ENCODE results near the gene NAA15. TPM values are rescaled to one million over a fixed set of nuclear protein-coding genes. Genes with fewer than 3 reads are reported as not detected.
A peak's percentile ranks its signal among the peaks of the same experiment; 100 is the strongest.

Gene NAA15
- total RNA-seq, 1 experiment from 2014 or later = 41.0 TPM

- H3K79me2 ChIP-seq (ENCODE audit: low read length) = peaks cover 62% of the 10 kb centered on the region
- peak overlapping the region; percentile 90 for H3K27ac ChIP-seq (ENCODE audit: low read length)
- TF ChIP-seq CTCF (conservative IDR thresholded peaks at IDR 0.05; ENCODE audit: low read depth, low read length) = peak; percentile 52
- TF ChIP-seq EZH2phosphoT487 (IDR thresholded peaks at IDR 0.05; ENCODE audit: borderline replicate concordance, low read length) = no peak
- H3K9me2 ChIP-seq (replicated peaks; ENCODE audit: low read length) = no peaks in the 10 kb centered on the region
- peak overlapping the region; percentile 78 for H3K9ac ChIP-seq (ENCODE audit: low read length)
- ATAC-seq (peak; percentile 40), DNase-seq (peak; percentile 65)
- H4K20me1 ChIP-seq (ENCODE audit: low read length) = 0 out of 2 replicates have a peak, but pooled peaks cover 7% of the 10 kb centered on the region
- H3F3A ChIP-seq (ENCODE audit: low read length, unreplicated experiment) = no peaks in the 10 kb centered on the region
- H3K9me3 ChIP-seq (ENCODE audit: low read length) = no peaks in the 10 kb centered on the region
- ChIA-PET CTCF (interaction anchor here (0.6 kb wide), 1 partner anchor 15 kb away, joined by 3 read pairs; no protein-coding TSS in a partner anchor), POLR2A (ENCODE audit: unreplicated experiment) (no interaction called here)
- TSS peak; percentile 53 for BruUV-seq (replicated peaks)
- H3K4me1 ChIP-seq (ENCODE audit: insufficient read depth, low read length) = peaks cover 36% of the 10 kb centered on the region
- intact Hi-C loops (cut with micrococcal nuclease) = loop anchor here (2.0 to 5.0 kb wide), 2 partner anchors 36 to 104 kb away; partner anchors contain the start of gene SETD7
- no peaks in the 10 kb centered on the region for H3K27me3 ChIP-seq (ENCODE audit: low read length)
- H3K4me2 ChIP-seq (ENCODE audit: low read length) = peak overlapping the region; percentile 98
- peak overlapping the region; percentile 99 for H3K4me3 ChIP-seq (ENCODE audit: low read length)
- H2AFZ ChIP-seq (ENCODE audit: low read length) = peak overlapping the region; percentile 82
- no peaks in the 10 kb centered on the region for H3K36me3 ChIP-seq (ENCODE audit: low read depth, low read length)
These were observed 151.7 kb downstream of the NAA15 start for GRCh38 chr4:139453041-139453370.

GRCh38 chr4:139453371-139454110 lies 152.2 kb downstream of the NAA15 start:
- ChIA-PET CTCF (interaction anchor here (0.6 kb wide), 1 partner anchor 16 kb away, joined by 3 read pairs; no protein-coding TSS in a partner anchor), POLR2A (ENCODE audit: unreplicated experiment) (no interaction called here)
- peak overlapping the region; percentile 78 for H3K9ac ChIP-seq (ENCODE audit: low read length)
- no peaks in the 10 kb centered on the region for H3K9me2 ChIP-seq (replicated peaks; ENCODE audit: low read length)
- 0 out of 2 replicates have a peak, but pooled peaks cover 7% of the 10 kb centered on the region for H4K20me1 ChIP-seq (ENCODE audit: low read length)
- H2AFZ ChIP-seq (ENCODE audit: low read length) = peak overlapping the region; percentile 82
- peaks cover 39% of the 10 kb centered on the region for H3K4me1 ChIP-seq (ENCODE audit: insufficient read depth, low read length)
- intact Hi-C loops (cut with micrococcal nuclease) = loop anchor here (2.0 to 5.0 kb wide), 2 partner anchors 37 to 104 kb away; partner anchors contain the start of gene SETD7
- H3F3A ChIP-seq (ENCODE audit: low read length, unreplicated experiment) = no peaks in the 10 kb centered on the region
- H3K4me3 ChIP-seq (ENCODE audit: low read length) = peak overlapping the region; percentile 99
- H3K4me2 ChIP-seq (ENCODE audit: low read length) = peak overlapping the region; percentile 98
- H3K27ac ChIP-seq (ENCODE audit: low read length) = peak overlapping the region; percentile 90
- ATAC-seq (peak; percentile 89), DNase-seq (peak; percentile 93)
- TF ChIP-seq EZH2 (IDR thresholded peaks at IDR 0.05; ENCODE audit: low read length, unreplicated experiment) (no peak), CTCF (conservative IDR thresholded peaks at IDR 0.05; ENCODE audit: low read depth, low read length) (peak; percentile 41), EZH2phosphoT487 (IDR thresholded peaks at IDR 0.05; ENCODE audit: borderline replicate concordance, low read length) (peak; percentile 55)
- no peaks in the 10 kb centered on the region for H3K27me3 ChIP-seq (ENCODE audit: low read length)
- peaks cover 68% of the 10 kb centered on the region for H3K79me2 ChIP-seq (ENCODE audit: low read length)
- no peaks in the 10 kb centered on the region for H3K36me3 ChIP-seq (ENCODE audit: low read depth, low read length)
- H3K9me3 ChIP-seq (ENCODE audit: low read length) = no peaks in the 10 kb centered on the region
- no TSS peak for BruUV-seq (replicated peaks)
